SW 1271 (cell line): ENCODE measurements around the gene MXRA7.
"Not testable (repeated sequence)": the region's sequence is repeated elsewhere in the genome, so short reads cannot be mapped to it uniquely, and the experiment has no call there.

ENCODE experiments used
- DNase-seq, 2 experiments: peaks; one replicate each; lab custom pipeline; 2025; lab: John Stamatoyannopoulos, UW

MXRA7 gene

DNA sequence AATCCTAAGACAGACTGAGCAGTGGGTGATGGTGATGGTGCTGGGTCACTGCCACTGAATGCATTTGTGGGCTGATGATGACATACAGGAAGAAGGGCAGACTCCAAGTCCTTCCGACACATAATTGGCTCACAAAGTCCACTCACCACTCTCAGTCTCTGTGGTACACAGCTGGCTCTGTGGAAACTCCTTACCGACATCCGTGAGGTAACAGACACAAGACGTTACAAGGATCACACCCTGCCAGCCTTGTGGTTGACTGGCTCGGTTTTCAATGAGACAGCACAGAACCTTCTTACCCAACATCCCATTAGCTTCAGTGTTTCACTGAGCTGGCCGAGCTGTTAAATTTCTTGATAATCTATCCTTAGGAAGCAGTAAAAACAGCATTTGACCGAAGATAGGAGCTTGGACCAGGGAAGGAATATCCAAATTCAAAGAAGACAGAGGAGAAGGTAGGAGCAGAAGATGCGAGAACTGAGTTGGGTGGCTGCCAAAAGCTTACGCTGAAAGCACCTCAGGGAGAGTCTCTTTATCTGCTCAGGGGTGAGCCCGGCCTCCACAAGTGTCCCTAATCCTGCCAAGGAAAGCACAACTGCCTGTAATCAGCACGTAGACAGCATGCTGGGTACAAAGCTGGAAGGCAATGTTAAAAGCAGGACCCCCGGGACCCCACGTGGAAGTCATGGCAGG, 5.5 kb upstream of the MXRA7 start:
- peak in 1 of 2 experiments; percentile 58 for DNase-seq

DNA sequence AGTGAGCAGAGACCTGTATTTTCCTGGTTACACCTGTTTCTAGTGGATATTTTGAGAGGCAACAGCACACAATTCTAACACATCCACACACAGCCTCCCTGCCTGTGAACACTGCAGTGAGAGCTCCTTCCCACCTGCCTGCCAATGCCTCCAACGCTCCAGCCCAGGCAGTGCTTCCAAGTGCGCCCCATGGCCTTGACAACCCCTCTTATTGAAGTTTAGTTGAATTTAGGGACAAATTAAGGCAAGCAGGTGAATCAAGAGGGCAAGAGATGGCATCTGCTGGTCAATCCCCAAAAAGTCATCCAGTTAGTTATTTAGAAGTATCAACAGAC, 4.7 kb upstream of the MXRA7 start:
- no peak for DNase-seq

- peak in 1 of 2 experiments; percentile 52 for DNase-seq
Measured at GRCh38 chr17:76714822-76715495, 4.2 kb upstream of the MXRA7 start.

DNA sequence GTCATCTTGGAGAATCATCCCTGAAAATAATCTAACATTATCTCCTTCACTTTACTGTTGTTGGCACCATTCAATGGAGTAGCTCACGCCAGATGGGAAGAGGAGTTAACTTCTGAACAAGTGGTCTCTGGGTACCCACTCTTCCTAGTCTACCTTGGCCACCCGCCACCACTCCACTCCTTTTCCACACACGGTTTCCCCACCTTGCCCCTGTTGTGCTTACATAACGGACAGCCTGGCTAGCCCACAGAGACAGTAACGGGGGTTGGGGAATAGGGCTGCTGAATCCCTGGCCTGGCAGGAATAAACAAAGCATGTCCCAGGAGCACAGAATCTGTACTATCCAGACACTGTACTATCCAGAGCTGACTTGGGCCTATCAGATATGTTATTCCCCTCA, 3.6 kb upstream of the MXRA7 start:
- no peak for DNase-seq

- no peak for DNase-seq
Measured at GRCh38 chr17:76713765-76714164, 3.0 kb upstream of the MXRA7 start.

DNA sequence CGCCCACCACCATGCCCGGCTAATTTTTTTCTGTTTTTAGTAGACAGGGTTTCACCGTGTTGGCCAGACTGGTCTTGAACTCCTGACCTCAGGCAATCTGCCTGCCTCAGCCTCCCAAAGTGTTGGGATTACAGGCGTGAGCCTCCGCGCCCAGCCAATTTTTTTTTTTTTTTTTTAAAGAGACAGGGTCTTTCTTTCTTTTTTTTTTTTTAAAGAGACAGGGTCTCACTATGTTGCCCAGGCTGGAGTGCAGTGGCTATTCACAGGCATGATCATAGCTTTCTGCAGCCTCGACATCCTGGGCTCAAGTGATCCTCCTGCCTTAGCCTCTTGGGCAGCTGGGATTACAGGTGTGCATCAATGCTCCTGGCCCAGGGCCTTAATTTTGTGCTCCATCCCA, 1.6 kb upstream of the MXRA7 start:
- not testable (repeated sequence) for DNase-seq

- not testable (repeated sequence) for DNase-seq
Measured at GRCh38 chr17:76709951-76710862, 558 bp downstream of the MXRA7 start.

GRCh38 chr17:76709077-76709950, 1.5 kb downstream of the MXRA7 start:
- peak in 1 of 2 experiments; percentile 40 for DNase-seq

DNA sequence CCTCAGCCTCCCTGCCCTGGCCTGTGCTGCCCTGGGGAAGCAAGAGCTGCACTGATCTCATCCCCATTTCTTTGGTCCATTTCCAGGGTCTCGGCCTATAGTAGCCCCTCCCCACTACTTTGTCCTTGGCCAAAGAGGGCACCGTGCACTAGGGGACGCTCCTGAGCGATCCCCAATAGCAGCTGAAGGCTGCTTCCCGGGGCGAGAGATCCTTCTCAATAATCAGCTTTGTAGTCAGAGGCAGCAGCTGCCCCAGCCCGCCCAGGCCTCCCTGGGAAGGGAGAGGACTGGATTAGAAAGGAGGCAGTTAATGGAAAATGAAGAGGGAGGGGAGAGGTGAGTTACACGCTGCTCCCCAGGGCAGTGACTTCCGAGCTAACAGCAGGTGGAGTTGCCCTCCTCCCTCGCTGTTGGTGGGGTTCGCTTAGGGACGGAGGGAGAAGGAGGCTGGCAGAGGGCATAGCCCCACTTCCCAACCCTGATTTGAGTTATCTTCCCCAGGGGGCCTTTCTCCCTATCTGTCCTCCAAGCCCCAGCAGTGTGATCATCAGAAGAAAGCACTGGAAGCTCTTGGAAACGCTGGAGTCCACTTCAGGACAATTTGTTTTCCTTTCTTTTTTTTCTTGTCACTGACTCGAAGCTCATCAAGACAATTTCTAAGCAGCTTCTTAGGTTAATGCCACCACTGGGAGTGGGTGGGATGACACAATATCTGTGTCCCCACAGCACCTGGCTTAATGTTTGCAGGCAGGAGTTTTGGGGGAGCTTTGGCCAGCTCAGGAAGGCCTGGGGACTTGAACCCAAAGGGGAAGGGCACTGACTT, 2.6 kb downstream of the MXRA7 start:
- no peak for DNase-seq

DNA sequence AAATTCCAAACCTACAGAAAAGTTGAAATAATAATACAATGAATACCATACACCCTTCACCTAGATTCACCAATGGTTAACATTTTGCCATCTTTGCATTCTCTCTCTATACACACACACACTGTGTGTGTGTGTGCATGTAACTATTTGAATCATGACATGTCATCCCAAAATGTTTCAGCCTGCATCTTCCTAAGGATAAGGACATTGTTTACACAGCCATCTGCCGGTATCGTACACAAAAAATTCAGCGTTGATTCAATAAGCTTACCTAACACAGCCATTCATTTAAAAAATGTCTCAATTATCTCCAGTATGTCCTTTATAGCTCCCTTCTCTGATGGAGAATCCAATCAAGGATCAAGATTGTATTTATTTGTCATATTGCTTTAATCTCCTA, 3.9 kb downstream of the MXRA7 start:
- DNase-seq = no peak

GRCh38 chr17:76704805-76705204, 6.0 kb downstream of the MXRA7 start:
- no peak for DNase-seq

- no peak for DNase-seq
Measured at GRCh38 chr17:76702941-76703637, 7.7 kb downstream of the MXRA7 start.

DNA sequence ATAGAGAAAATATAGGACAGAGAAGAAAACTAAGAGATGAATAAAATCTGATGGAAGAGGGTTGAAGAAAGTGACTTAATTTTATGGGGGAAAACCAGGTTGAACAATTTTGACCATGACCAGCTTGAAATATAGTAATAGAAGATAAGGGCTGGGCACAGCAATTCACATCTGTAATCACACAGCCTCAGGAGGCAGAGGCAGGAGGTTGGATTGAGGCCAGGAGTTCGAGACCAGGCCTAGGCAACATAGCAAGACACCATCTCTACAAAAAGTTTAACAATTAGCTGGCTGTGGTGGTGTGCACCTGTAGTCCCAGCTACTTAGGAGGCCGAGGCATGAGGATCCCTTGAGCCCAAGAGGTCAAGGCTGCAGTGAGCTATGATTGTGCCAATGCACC, 8.7 kb downstream of the MXRA7 start:
- no peak for DNase-seq

DNA sequence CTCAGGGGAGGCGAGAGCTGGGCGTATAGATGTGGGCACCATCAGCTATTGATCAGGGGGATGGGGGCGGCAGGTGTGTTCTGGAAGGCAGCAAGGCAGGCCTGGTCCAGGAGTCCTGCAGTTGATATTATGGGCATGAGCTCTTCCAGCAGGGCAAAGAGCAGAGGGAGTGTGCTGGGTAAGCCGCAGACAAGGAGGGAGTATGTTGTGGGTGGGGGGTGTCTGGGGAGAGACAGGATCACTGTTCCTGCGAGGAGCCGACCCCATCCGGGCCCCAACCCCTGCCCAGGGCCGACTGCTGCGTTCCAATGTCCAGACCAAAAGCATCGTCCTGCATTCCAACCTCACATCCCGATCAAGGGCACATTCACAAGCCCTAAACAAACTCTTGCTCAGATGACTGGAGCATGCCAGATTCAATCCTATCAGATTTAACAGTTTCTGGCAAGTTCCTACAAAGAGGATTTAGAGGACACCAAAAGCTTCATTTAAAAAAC, 9.2 kb downstream of the MXRA7 start:
- DNase-seq = no peak

- no peak for DNase-seq
Measured at GRCh38 chr17:76700617-76701470, 9.9 kb downstream of the MXRA7 start.

GRCh38 chr17:76700270-76700616, 10.5 kb downstream of the MXRA7 start:
- DNase-seq = no peak

- DNase-seq = not testable (repeated sequence)
Measured at GRCh38 chr17:76698466-76698977, 12.2 kb downstream of the MXRA7 start.

GRCh38 chr17:76697702-76698465, 12.9 kb downstream of the MXRA7 start:
- no peak for DNase-seq
